GM18526 (cell line): ENCODE data around the gene FUBP1.

ENCODE experiments used
- POLR2A ChIP-seq: IDR thresholded peaks from 3 replicates; pipeline ENCODE4 v1.6.1; 2011; ENCODE audit not compliant: insufficient read length; ENCODE audit errors: extremely low read depth

Gene FUBP1

GRCh38 chr1:77956464-77956863, 22.4 kb downstream of the FUBP1 start:
- TF ChIP-seq POLR2A: no peak

- TF ChIP-seq POLR2A: no peak
Observed at GRCh38 chr1:77955709-77956108, 23.2 kb downstream of the FUBP1 start.

GRCh38 chr1:77954521-77954920, 24.4 kb downstream of the FUBP1 start:
- no peak for TF ChIP-seq POLR2A

GRCh38 chr1:77953907-77954306, 25.0 kb downstream of the FUBP1 start:
- no peak for TF ChIP-seq POLR2A

GRCh38 chr1:77951328-77951727, 27.5 kb downstream of the FUBP1 start:
- TF ChIP-seq POLR2A: no peak

GRCh38 chr1:77950873-77951272, 28.0 kb downstream of the FUBP1 start:
- no peak for TF ChIP-seq POLR2A

GRCh38 chr1:77948841-77949424, 29.9 kb downstream of the FUBP1 start:
- no peak for TF ChIP-seq POLR2A

- TF ChIP-seq POLR2A: no peak
Observed at GRCh38 chr1:77945345-77945744, 33.5 kb downstream of the FUBP1 start.

GRCh38 chr1:77942400-77943140, 36.3 kb downstream of the FUBP1 start:
- no peak for TF ChIP-seq POLR2A

GRCh38 chr1:77940921-77941570, 37.8 kb downstream of the FUBP1 start:
- TF ChIP-seq POLR2A: no peak

GRCh38 chr1:77938651-77939050, 40.2 kb downstream of the FUBP1 start:
- no peak for TF ChIP-seq POLR2A

GRCh38 chr1:77929806-77930205, 49.1 kb downstream of the FUBP1 start:
- TF ChIP-seq POLR2A: no peak

GRCh38 chr1:77927414-77927813, 51.5 kb downstream of the FUBP1 start:
- no peak for TF ChIP-seq POLR2A

- TF ChIP-seq POLR2A: no peak
Observed at GRCh38 chr1:77926561-77927357, 52.1 kb downstream of the FUBP1 start.

- TF ChIP-seq POLR2A: no peak
Observed at GRCh38 chr1:77925956-77926355, 52.9 kb downstream of the FUBP1 start.

- TF ChIP-seq POLR2A: no peak
Observed at GRCh38 chr1:77925518-77925917, 53.4 kb downstream of the FUBP1 start.
